Measurements from ENCODE around the gene ZDHHC14.
A peak's percentile ranks its signal among the peaks of the same experiment; 100 is the strongest.
"Not testable (repeated sequence)": the region's sequence is repeated elsewhere in the genome, so short reads cannot be mapped to it uniquely, and the experiment has no call there.

Gene ZDHHC14

DNA sequence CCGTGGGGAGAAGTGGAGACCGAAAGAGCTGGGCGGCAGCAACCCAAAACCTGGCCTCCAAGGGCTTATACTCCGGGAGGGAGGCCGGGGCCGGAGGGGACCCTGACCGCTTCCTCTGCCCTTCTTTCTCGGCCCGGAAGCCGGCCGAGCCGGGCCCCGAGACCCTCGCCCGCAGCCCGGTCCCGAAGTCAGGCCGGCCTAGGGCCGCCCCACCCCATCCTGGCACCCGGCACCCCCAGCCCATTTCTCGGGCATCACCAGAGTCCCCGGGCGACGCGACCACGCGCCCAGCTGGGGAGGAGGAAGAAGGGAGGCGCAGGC is 572 bp upstream of the ZDHHC14 start:
- no peak for DNase-seq (ENCODE audit: low read depth in 1 of 2, low spot score in 1 of 2)

DNA sequence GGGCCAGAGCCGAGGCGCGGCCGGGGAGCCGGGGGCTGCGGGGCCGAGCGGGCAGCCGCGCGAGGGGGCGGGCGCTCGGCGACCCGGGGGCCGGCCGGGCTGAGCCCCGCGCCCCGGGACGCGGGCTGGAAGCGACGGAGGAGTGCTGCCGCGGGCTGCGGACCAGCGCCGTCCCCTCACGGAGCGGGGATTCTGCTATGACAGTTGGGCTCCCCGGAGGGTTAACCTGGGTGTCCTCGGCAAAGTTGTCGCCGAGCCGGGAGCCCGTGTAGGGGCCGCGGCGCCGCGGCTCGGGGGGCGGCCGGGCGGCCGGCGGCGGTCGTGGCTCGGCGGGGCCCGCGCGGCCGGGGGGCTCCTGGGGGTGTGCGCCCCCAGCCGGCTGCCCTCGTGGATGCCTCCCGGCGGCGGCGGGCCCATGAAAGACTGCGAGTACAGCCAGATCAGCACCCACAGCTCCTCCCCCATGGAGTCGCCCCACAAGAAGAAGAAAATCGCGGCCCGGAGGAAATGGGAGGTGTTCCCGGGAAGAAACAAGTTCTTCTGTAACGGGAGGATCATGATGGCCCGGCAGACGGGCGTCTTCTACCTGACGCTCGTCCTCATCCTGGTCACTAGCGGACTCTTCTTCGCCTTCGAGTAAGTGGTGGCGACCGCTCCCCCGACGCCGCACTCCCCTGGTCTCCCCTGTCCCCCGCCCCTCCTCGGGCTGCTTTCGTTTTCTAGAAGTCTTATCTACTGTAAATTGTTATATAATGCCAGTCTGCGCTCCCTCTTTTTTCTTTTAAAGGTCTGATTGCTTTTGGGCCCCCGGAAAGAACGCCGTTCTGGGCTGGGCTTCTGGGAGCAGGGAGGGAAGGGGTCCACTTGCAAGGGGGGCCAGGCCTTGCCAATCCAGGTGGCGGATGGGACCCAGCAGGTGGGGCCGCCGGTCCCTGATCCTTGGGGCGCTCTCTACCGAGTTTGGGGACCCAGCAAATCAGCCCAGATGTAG is 936 bp downstream of the ZDHHC14 start:
- DNase-seq (ENCODE audit: low read depth in 1 of 2, low spot score in 1 of 2) = peak; percentile 30 to 45

DNA sequence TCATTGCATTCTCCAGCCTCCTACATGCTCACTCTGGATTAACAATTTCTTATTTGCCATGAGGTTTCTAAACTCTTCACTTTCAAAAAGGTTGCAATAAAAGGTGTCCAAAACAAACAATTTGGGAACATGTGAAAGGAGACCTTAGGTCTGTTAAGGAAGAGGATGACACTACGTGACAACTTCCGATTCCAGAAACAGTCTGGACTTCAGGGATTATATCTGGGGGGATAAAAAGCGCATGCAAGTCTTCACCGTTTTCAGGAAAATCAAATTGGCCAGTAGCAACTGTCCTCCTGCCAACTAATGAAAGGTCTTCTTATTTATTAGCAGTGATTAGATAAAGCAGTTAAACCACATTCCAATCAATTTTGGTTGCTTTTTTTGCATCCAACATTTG is 1.8 kb downstream of the ZDHHC14 start:
- DNase-seq (ENCODE audit: low read depth in 1 of 2, low spot score in 1 of 2) = no peak

DNA sequence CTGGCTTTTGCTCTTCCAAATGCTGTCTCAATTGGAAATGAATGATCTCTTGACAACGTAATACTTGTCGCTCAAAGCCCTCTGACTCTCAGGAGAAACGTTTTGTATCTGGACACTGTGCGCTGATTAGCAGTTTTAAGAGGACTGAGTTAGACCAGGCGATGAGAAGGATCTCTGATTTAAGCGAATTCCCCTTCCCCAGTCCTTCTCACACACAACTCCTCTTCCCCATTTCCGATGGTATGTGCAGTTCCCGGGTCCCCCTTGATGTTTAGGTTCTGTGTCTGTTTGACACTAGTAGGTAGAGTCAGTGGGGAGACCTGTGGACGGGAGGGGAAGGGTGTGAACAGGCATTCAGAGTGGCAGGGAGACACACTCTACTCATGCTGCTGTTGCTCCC is 2.5 kb downstream of the ZDHHC14 start:
- no peak for DNase-seq (ENCODE audit: low read depth in 1 of 2, low spot score in 1 of 2)

DNA sequence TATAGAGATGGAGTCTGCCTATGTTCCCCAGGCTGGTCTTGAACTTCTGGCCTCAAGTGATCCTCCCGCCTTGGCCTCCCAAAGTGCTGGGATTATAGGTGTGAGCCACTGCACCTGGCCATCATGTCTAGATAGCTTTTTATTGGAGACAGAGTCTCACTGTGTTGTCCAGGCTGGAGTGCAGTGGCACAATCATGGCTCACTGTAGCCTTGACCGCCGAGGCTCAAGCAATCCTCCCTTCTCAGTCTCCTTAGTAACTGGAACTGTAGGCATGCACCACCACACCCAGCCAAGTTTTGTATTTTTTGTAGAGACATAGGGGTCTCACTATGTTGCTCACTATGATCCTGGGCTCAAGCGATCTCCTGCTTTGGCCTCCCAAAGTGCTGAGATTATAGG is 4.0 kb downstream of the ZDHHC14 start:
- DNase-seq (ENCODE audit: low read depth in 1 of 2, low spot score in 1 of 2) = not testable (repeated sequence)

DNA sequence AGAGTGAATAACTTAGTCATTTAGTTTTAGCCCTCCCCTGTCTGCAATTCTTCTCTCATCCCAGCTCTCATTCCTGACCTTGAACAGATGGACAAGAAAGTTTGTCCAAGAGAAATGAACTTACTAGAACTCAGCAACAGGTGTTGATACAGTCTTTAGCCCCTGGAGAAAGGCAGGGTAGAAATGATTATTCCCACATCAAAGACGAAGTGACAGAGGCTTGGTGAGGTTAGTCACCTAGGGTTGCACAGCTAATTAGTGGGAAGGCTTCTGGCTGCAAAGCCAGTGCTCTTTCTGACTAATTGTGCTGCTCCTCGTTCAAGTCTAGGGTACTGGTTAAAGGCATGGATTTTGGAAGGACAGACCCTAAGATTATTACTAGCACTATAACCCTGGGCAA is 4.5 kb downstream of the ZDHHC14 start:
- no peak for DNase-seq (ENCODE audit: low read depth in 1 of 2, low spot score in 1 of 2)

DNA sequence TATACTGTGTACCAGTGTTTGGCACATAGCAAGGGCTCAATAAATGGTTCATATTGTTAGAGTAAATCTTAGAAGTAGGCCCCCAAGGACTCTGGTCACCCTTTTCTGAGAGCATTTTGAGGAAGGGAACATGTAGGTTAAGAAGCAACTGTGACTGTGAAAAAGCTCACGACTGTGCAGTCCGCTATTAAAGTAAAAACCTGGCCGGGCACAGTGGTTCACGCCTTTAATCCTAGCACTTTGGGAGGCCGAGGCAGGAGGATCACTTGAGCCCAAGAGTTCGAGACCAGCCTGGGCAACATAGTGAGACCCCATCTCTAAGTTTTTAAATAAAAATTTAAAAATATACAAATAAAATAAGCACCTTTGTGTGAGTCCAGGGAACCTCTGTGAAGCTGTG is 5.0 kb downstream of the ZDHHC14 start:
- no peak for DNase-seq (ENCODE audit: low read depth in 1 of 2, low spot score in 1 of 2)

DNA sequence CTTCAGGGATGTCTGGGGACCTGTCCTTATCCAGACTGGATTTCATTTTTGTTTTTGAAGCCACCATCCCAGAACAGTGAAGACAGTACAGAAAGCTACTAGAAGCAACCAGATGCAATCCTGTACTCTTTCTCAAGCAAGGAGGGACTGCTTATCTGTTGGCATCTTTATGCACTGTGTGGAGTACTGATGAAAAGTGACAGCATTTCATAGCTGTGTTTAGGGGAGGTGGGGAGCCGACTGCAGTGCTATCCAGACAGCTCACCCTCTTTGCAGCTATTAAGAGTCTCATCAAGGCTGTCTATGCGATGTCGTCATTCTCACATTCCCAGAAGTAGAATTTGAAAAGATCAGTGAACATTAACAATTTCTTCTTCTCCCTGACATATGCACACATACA is 5.5 kb downstream of the ZDHHC14 start:
- no peak for DNase-seq (ENCODE audit: low read depth in 1 of 2, low spot score in 1 of 2)

DNA sequence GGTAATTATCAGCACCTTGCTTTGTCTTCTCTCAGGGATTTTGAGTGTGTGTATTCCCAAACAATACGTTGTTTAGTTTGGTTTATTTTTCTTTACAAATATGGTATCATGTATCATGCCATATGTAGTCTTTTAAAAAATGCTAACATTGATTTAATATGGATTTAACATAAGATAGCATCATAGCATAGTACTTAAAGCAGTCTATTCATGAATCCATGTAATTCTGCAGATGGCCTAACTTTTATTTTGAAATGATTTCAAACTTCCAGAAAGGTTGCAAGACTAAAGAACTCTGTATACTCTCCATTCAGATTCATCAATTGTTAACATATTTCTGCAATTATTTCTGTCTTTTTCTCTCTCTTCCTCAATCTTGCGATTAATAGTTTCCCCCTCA is 7.9 kb downstream of the ZDHHC14 start:
- no peak for DNase-seq (ENCODE audit: low read depth in 1 of 2, low spot score in 1 of 2)

DNA sequence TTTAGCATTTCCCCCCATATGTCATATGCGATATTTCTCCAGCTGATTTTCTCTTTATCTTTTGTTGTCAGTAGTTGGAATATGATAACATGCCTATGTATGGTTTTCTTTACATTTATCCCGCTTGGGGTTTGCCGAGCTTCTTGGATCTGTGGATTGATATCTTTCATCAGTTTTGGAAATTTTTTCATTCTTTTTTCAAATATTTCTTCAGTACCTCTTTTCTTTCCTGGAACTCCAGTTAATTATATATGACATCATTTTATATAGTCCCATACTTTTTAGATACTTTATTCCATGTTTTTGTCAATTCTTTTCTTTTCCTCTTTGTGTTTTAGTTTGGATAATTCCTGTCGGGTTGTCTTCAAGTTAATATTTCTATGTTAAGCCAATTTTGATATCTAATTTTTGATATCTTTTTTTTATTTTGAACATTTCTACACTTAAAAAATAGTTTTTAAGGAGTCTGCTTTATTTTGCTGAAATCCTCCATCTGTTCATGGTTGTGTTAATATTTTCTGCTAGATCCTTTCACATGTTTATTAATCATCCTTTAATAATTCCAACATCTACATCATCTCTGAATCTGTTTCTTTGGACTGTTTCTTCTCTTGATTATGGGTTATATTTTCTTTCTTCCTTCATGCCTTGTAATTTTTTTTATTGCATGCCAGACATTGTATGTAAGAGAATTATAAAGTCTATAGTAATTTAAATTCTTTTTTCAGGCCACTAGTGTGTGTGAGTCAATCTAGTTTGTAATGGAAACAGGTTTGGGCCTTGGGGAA is 9.5 kb downstream of the ZDHHC14 start:
- DNase-seq (ENCODE audit: low read depth in 1 of 2, low spot score in 1 of 2) = no peak

DNA sequence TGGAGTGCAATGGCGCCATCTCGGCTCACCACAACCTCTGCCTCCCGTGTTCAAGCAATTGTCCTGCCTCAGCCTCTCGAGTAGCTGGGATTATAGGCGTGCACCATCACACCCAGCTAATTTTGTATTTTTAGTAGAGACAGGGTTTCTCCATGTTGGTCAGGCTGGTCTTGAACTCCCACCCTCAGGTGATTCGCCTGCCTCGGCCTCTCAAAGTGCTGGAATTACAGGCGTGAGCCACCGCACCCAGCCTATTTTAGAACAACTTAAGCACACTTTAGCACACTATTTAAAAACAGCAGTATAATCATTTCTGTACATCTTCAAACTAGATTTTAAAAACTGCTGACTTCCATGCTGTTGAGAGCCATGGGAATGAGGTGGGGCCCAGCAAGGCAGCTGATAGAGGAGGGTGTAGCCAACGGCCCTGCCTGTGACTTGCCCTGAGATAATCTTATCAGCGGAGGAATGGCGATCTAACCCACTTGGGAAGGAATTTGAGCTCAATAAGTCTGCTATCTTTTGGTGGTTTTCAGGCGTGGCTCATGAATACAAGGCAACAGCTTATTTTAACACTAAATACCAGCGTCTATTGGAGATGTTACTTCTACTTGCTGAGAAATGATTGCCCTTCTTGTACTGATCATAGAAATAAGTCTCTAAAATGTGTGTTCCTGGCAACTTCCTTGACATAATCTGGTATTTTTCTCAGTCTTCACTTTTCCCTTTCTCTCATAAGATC is 12.1 kb downstream of the ZDHHC14 start:
- DNase-seq (ENCODE audit: low read depth in 1 of 2, low spot score in 1 of 2) = no peak

DNA sequence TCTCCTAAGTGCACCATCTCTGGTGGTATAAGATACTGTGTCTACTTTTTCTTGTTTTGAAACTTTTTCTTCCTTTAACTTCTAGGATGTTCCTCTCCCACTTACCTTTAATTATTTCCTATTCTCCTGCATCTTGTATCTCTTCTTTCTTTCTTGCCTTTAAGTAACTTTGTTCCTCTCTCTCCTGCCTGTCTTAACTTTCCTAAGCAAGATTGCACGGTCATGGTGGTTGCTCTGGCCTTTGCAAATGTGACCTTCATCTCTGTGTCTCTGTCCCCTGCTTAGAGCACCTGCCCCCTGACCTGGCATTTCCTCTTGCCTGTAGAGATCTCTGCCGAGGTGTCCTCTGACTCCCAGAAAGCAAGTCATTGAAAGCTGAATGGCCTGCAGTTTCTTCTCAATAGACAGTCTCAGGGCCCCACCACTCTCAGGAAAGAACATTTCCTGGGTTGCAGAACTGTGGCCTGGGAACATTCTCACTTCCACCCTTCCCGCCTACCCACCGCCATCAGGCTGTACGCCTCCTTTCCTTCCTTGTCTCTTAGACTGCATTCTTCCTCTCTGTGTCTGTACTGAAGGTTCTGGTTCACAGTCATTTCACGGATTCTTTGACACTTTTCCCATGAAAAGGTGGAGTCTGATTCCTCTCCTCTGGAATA is 12.8 kb downstream of the ZDHHC14 start:
- DNase-seq (ENCODE audit: low read depth in 1 of 2, low spot score in 1 of 2) = no peak

DNA sequence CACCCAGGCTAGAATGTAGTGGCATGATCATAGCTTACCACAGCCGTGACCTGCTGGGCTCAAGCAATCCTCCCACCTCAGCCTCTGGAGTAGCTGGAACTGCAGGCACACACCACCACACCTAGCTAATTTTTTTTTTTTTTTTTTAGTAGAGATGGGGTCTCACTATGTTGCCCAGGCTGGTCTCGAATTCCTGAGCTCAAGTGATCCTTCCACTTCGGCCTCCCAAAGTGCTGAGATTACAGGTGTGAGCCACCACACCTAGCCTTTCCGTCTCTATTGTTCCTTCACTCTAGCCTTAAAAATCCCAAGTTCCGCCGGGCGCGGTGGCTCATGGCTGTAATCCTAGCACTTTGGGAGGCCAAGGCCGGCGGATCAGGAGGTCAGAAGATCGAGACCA is 14.2 kb downstream of the ZDHHC14 start:
- not testable (repeated sequence) for DNase-seq (ENCODE audit: low read depth in 1 of 2, low spot score in 1 of 2)

DNA sequence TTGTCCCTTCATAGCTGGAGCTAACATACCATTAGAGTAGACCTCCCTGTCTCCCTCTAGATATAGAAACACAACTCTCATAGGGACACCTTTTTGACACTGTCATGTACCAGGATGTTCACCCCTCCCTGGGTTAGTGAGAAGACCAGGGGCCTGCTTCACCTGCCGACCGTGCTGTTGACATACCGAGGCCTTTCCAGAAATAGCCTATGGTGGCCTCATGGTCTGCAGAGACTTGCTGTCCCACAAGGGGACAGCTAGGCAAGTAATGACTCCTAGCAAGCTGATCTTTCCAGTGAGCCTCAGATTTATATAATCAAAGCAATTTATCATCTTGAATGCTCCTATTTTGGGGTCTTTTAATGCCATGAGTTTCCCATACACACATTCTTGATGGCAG is 15.0 kb downstream of the ZDHHC14 start:
- no peak for DNase-seq (ENCODE audit: low read depth in 1 of 2, low spot score in 1 of 2)

DNA sequence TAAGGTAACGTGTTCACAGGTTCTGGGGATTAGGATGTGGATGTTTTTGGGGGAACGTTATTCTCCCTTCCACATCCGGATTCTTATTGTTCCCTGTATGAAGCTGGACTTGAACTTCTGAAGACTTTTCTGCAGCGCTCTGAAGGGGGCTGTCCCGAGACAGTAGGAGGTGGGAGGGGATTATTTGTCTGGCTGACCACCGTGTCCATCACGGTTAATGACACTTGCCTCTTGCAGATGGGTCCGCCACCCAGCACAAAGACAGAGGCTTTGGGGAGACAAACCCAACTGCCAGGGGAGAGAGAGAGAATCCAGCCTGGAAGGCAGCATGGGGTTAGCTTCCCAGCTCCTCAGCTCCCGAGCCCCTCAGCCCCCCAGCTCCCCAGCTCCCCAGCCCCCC is 16.7 kb downstream of the ZDHHC14 start:
- DNase-seq (ENCODE audit: low read depth in 1 of 2, low spot score in 1 of 2) = no peak

DNA sequence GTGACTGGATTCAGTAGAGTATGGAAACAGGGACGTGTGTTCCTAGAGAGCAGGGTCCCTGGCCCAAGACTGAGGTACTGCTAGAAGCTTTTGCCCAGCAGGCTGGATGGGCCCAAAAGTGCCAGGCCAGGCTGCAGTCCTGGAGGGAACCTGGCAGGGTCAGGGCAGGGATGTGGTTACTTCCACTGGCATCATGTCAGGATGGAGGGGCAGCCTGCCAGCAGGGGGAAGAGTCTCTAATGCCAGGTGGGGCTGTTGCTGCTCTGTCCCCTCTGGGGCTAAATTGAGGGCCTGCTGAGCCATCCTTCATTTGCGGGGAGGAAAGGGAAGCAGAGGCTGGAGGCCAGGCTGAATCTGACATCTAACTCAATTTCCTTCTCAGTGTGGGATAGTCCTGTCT is 17.2 kb downstream of the ZDHHC14 start:
- no peak for DNase-seq (ENCODE audit: low read depth in 1 of 2, low spot score in 1 of 2)

DNA sequence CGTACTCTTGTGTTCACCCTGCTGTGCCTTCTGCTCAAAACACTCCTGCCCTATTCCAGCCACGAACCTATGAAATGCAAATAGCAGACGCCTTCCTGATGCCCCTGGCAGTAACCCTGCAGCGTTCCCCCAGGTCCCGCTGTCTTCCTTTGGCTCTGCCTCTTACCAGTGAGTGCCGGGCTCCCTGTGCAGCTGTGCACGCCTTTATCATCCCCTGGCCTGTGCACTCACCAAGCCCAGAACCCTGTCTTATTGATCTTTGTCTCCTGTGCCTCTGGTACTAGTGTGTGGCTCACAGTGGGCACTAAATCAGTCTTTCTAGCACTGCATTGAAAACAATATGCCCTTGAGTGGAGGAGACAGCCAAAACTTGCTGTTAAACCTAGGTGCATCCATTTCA is 19.7 kb downstream of the ZDHHC14 start:
- DNase-seq (ENCODE audit: low read depth in 1 of 2, low spot score in 1 of 2) = no peak

DNA sequence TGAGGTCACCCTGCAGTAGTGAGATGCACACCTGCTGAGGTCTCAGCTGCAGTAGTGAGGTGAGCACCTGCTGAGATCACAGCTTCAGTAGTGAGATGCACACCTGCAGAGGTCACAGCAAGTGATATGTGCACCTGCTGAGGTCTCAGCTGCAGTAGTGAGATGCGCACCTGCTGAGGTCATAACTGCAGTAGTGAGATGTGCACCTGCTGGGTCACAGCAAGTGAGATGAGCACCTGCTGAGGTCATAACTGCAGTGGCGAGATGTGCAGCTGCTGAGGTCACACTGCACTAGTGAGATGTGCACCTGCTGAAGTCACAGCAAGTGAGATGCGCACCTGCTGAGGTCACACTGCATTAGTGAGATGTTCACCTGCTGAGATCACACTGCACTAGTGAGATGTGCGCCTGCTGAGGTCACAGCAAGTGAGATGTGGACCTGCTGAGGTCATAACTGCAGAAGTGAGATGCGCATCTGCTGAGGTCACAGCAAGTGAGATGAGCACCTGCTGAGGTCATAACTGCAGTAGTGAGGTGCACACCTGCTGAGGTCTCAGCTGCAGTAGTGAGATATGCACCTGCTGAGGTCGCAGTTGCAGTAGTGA is 20.8 kb downstream of the ZDHHC14 start:
- DNase-seq (ENCODE audit: low read depth in 1 of 2, low spot score in 1 of 2) = no peak

DNA sequence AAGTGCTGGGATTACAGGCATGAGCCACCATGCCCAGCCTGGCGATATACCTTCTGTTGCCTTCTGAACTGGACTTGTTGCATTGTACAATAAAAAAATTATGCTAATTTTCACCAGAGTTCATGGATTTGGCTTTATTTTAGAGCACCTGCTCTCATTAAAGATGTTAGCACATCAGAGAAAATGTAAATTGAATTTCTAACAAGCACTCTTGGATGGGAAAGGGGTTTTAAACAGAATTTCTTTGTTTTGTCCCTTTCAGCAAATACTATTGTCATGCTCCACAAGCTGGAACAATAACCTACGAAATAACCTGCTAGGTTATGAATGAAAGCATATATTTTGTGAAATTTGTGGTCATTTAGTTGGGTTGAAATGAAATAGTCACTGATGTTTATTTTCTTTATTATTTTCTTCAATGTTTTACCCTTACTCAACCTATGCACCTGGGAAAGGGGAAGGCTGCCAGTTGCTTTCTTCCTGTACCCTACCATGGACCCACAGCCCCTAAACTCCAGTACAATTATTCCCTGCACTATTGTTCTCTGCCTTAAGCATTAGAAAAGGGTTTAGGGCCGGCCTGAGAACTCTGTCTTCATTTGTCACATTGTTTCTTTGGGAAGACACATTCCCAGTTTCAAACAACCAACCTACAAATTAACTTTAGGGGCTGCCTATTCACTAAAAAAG is 22.2 kb downstream of the ZDHHC14 start:
- no peak for DNase-seq (ENCODE audit: low read depth in 1 of 2, low spot score in 1 of 2)

DNA sequence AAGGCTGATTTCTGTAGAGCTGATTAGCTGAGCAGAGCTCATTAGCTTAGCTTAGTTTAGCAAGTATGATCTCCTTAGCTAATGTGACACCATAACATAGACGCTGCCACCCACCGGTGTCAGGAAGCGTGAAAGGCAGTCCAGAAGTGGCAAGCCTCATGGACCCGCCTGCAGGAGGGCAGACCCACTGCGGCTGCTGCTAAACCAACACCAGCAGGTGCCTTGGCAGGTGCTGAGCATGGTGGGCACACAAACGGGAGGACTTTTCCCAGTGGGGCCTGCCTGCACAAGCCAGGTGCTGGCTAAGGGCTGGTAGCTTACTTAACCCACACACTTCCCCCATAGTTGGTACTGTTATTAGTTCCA is 22.7 kb downstream of the ZDHHC14 start:
- no peak for DNase-seq (ENCODE audit: low read depth in 1 of 2, low spot score in 1 of 2)
